HG03571 (cell line): ENCODE data around the gene IPO11.
"Not testable (repeated sequence)": the region's sequence is repeated elsewhere in the genome, so short reads cannot be mapped to it uniquely, and the experiment has no call there.

Source experiments
- ATAC-seq: cut with Tn5 transposase; IDR thresholded peaks from one replicate; pipeline ENCODE4 v1.9.1; 2021; ENCODE audit not compliant: unreplicated experiment

The IPO11 gene

DNA sequence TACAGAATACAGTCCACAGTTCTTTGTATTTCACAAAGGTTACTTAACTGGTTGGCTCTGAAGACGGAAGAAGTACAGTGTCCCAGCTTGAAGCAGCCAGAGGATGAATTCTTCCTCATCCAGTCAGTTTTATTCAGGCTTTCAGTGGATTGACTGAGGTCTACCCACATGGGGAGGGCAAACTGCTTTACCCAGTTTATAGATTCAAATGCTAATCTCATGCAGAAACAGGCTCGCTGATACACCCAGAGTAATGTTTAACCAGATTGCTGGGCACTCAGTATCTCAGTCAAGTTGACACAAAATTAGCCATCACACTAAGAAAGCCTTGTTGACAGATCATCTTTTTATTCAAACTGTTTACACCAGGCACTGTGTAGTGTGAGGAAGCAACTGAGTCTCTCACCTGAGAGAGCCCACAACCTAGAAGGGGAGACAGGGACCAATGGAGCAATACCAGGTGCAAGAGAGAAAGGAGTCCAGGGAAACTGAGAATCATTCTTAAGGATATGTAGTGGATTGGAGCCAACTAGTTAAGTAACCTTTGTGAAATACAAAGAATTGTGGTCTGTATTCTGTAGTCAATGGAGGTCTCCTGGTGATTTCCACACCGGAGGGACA lies 181.9 kb downstream of the IPO11 start:
- no peak for ATAC-seq

DNA sequence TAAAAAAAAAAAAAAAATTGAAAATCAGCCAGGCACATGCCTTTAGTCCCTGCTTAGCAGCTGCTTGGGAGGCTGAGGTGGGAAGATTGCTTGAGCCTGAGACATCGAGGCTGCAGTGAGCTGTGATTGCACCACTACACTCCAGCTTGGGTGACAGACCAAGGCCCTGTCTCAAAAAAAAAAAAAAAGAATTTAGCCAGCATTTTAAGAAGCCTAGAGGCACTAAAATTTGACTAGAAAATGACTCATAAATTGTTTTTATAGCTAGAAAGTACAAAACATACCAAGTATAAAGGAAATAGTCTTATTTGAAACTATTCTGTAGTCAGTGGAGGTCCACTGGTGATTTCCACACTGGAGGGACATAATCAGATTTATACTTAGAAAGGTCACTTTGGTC lies 183.5 kb downstream of the IPO11 start:
- ATAC-seq = no peak

GRCh38 chr5:62596691-62597090 lies 184.1 kb downstream of the IPO11 start:
- no peak for ATAC-seq

GRCh38 chr5:62597314-62597713 lies 184.8 kb downstream of the IPO11 start:
- no peak for ATAC-seq

GRCh38 chr5:62600560-62601252 lies 188.1 kb downstream of the IPO11 start:
- ATAC-seq = no peak

DNA sequence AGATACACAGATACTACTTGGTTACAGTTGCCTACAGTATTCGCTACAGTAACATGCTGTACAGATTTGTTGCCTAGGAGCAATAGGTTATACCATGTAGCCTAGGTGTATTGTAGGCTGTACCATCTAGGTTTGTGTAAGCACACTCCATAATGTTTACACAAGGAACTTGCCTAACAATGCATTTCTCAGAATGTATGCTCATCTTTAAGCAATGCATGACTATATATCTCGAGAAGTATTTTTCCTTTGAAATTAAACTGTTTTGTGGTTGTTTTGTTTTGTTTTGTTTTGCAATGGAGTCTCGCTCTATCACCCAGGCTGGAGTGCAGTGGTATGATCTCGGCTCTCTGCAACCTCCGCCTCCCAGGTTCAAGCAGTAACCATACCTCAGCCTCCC lies 191.4 kb downstream of the IPO11 start:
- no peak for ATAC-seq

DNA sequence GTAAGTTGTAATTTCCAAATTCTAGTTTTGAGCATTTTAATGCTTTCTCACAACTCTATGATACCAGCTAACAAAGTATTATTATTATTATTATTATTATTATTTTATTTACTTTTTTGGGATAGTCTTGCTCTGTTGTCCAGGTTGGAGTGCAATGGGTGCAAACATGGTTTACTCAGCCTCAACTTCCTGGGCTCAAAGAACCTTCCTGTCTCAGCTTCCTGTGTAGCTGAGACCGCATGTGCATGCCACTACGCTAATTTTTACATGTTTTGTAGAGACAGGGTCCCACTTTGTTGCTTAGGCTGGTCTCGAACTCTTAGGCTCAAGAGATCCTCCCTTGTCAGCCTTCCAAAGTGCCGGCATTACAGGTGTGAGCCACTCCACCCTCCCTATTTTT lies 193.1 kb downstream of the IPO11 start:
- no peak for ATAC-seq

DNA sequence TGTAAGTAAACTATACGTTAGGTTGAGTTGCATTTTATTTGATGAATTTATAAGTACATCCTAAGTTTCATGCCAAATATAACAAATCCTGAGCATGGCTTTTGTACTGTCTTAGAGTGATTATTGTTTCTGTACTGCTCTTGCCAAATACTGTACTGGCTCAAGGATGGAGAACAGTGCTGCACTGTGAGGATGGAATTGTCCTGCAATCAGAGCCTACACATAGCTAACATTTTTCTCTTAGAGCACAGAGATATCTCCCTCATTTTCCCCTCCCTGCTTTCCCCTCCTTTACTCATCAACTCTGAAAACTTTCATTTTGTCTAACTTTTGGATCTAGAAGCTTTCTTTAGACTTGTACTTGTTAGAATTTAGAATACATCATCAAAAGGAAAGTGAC lies 194.3 kb downstream of the IPO11 start:
- ATAC-seq = no peak

DNA sequence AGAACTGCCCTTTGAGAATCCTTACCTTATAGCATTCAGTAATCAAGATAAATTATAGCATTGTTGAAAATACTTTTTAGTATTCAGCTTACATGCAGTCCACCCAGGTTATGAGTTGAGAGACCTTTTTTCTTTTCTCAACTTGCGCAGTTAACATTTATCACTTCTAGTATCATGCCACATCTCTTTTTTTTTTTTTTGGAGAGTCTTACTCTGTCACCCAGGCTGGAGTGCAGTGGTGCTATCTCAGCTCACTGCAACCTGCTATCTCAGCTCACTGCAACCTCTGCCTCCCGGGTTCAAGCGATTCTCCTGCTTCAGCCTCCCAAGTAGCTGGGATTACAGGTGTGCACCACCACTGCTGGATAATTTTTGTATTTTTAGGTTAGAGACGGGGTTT lies 195.1 kb downstream of the IPO11 start:
- ATAC-seq = no peak

- no peak for ATAC-seq
Measured at GRCh38 chr5:62608529-62609511, 196.3 kb downstream of the IPO11 start.

GRCh38 chr5:62614355-62614754 lies 201.8 kb downstream of the IPO11 start:
- ATAC-seq = no peak

DNA sequence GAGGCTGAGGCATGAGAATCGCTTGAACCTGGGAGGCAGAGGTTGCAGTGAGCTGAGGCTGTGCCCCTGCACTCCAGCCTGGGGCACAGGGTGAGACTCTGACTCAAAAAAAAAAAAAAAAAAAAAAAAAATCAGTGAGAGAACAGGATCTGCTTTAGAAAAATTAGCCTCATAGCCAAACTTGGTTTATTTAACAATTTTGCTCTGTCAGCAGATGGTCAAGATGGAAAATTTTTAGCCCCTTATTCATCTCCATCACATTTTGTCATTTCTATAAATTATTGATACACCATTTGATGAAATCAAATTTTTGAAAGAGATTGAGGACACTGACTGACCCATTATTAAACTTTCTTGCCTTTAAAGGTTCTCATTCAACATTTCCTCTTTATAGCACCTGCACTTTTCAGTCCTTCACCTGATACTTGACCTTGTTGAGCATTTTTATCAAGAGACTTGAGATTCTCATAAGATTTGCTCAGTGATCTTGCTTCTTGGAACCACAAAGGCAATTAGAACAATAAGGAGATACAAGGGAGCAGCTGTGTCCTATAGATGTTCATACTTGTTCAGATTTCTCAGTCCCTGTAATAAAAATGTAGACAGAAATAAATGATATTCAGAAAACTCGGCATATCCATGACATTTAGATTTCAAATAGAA lies 204.2 kb downstream of the IPO11 start:
- ATAC-seq = no peak

DNA sequence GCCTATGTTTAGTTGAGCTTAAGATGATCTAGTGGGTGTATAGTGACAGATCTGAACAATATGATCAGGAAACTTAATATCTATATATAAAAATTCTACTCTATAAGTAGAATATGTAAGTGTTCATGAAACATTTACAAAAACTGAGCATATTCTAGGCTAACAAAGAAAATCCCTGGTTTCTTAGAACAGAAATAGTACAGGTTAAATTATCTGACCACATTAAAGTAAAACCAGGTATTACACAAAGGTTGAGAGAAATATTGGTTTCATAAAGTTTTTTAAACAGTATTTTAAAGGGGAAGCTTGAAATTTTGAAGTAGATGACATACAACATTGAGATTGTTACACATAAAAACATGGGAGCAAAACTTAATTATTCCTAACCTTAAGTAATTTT lies 205.4 kb downstream of the IPO11 start:
- ATAC-seq = no peak

DNA sequence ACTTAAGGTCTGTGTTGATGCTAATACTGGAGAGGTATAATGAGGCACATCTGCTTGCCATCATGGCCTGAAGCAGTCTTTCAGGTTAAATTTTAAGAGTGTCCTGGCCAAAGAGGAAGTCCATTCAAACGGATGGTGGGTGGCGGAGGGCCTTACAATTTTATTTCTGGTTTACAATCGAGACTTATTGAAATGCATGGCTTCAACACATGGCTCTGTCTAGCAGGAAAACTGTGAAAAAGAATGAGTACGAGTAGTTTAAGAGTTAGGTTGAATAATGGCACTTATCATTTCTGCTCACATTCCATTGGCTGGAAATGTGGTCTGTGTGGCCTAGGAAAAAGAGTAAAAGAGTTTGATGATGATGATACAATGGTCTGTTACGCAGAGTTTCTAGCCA lies 208.2 kb downstream of the IPO11 start:
- ATAC-seq = no peak

DNA sequence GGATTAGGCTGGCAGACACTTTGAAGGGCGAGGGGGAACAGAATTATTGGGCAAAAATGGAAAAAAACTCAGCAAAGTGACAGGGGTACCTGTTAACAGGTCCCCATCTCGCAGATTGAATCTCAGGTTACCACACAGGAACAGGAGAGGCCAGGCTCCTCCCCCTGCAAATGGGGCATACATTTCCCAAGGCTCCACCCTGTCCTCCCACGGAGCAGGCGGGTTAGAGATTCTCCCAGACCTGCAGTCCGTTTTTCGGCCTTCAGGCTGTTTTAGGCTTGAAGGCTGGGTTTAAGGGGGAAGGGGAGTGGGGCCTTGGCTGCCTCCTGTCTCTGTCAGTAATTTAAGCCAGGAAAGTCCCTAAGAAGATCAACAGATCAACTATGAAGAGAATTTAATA lies 208.7 kb downstream of the IPO11 start:
- no peak for ATAC-seq

DNA sequence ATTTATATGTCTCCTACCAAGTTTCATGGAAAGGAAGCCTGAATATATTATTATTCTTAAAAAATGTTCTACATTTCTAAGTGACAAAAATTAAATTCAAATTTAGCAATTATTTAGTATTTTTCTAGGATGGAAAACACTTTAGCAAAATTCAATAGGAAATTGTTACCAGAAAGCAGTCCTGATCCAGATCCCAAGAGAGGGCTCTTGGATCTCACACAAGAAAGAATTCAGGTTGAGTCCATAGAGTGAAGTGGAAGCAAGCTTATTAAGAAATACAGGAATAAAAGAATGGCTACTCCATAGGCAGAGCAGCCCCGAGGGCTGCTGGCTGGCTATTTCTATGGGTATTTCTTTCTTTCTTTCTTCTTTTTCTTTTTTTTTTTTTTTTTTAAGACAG lies 210.7 kb downstream of the IPO11 start:
- no peak for ATAC-seq

DNA sequence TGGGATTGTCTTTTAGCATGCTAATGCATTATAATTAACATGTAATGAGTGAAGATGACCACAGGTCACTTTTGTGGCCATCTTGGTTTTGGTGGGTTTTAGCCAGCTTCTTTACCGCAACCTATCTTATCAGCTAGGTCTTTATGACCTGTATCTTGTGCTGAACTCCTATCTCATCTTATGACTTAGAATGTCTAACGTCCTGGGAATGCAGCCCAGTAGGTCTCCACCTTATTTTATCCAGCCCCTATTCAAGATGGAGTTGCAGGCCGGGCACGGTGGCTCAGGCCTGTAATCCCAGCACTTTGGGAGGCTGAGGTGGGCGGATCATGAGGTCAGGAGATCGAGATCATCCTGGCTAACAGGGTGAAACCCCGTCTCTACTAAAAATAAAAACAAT lies 211.9 kb downstream of the IPO11 start:
- ATAC-seq = not testable (repeated sequence)

DNA sequence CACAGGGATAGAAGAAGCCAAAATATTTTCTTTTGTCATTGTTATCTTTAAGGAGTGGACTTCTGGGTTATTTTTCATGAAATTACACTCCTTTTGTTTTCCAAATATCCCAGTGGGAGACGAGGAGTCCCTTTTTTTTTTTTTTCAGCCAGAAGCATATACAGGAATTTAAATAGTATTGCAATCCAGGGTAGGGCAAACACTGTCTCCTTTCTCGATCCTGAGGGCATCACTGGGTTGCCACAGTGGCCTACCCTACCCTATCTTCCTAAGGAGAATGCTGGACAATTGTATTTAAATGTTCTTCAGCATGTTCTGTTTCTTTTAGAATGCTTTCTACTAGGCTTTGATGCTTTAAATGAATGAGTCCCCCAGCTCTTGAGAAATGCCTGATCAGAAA lies 214.0 kb downstream of the IPO11 start:
- no peak for ATAC-seq

DNA sequence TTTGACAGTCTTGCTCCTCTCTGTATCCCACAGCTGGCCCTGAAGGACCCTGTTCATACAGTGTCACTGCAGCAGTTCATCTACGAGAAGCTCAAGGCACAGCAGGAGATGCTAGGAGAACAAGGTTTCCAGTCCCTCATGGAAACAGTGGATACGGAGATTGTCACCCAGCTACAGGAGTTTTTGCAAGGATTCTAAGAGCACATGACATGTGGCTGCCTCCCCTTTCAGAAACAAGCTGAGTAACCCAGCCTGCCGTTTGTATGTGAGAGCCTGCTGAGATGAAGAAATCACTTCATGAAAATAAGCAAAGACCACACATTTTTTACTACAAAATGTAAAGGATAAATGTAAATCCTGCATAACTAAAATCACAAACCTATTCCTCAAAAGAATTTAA lies 214.6 kb downstream of the IPO11 start:
- ATAC-seq = no peak

DNA sequence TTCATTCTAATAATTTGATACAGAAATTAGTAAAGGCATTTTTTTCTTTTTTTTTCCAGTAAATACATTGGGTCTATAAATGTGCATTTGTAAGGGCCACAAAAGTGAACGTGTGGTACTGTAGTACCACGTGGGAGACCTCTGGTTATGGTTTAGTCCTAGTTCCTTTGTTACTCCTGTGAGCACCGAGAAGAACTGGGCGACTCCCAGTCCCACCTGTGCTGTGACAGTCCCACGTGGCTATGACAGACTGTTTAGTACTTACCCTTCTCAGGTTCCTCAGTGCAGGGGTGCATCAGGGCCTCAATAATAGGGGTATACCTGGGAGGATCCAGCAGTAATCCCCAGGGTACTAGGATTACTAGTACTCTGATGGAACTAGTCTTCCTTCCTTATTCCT lies 215.3 kb downstream of the IPO11 start:
- ATAC-seq = no peak

DNA sequence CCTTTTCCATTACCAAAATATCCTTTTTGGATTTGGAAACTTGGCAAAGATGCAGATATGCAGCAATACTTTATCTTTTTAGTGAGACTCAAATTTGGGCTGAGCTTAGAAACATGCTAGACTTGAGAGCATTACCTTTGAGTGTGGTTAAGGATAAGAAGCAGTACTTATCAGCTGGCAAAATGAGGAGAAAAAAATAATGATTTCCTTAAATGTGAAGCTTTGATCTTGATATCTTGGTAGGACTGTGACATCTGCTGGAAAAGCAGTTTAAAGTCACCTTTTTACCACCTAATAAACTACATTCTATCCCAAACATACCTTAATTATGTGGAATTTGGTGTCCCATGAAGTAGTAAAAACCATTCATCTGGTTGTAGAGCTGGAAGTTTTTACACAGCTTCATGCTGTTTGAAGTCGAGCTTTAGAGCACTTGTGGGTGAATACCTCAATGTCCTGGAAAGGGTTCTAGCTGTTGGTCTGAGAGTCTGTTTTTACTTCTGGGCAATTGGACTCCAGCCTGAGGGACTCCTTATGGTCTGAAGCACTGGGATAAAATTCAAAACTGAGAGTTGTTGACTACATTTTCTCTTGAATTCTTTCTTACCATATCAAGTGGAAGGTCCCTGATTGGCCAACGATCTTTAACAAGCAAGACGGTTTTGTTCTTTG lies 219.5 kb downstream of the IPO11 start:
- no peak for ATAC-seq
